GM12872 (cell line): ENCODE results near the gene PLXDC1.
A peak's percentile ranks its signal among the peaks of the same experiment; 100 is the strongest.

ENCODE experiments used
- CTCF ChIP-seq: IDR thresholded peaks from 3 replicates; pipeline ENCODE4 v1.5.1; 2011; ENCODE audit warnings: low read depth, mild to moderate bottlenecking, low read length, moderate library complexity; ENCODE audit not compliant: insufficient read depth

The PLXDC1 gene

GRCh38 chr17:39164675-39165143 lies 13.3 kb upstream of the PLXDC1 start:
- peak; percentile 93 for TF ChIP-seq CTCF

DNA sequence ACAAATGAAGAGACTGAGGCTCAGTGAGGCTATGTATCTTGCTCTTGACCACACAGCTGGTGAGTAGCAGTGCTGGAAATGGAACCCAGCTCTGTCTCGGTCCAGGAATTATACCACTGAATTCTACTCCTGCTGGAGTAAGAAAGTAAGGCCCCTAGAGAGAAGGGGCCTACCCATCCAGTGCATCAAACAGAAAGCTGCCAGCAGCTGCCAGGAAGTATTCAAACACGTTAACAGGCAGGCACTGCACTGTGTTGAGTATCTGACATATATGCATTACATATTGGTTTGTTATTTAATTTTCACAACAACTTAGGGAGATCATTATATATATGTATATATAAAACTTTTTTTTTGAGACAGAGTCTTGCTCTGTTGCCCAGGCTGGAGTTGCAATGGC lies 10.5 kb upstream of the PLXDC1 start:
- no peak for TF ChIP-seq CTCF

DNA sequence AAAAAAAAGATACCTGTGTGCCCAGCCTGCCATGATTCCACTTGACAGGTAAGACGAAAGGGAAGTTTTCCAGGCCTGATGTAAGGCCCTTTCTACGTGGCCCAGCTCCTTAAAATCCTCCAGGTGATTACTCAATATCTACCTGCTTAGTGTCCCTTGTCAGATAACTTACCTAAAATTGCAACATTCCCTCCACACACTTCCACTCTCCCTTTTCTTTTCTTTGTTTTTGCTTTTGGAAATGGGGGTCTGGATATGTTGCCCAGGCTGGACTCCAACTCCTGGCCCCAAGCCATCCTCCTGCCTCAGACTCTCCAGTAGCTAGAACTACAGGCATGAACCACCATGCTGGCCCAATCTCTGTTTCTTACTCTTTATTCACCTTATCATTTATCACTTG lies 7.2 kb upstream of the PLXDC1 start:
- no peak for TF ChIP-seq CTCF

- no peak for TF ChIP-seq CTCF
Observed at GRCh38 chr17:39156491-39156890, 5.1 kb upstream of the PLXDC1 start.

- no peak for TF ChIP-seq CTCF
Observed at GRCh38 chr17:39155654-39156053, 4.2 kb upstream of the PLXDC1 start.

DNA sequence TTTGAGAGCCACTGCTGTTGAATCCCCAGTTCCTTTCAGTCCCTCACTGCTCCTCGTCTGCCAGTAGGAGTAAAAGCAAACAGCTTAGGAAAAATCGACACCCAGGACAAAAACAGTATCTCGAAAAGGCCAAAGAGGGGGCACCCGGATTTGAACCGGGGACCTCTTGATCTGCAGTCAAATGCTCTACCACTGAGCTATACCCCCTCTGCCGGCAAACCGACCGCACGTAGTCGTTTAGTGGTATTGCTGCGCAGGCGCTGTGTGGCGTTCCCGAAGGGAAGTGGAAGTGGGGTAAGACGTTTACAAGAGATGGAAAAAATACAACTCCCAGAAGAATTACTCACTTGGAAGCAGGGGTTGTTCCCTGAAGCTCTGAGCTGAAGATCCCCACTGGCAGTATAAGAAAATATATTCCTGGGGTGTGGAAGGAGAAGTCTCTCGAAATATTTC lies 2.2 kb upstream of the PLXDC1 start:
- TF ChIP-seq CTCF = no peak

GRCh38 chr17:39151943-39152818 lies 744 bp upstream of the PLXDC1 start:
- TF ChIP-seq CTCF = no peak
